ENCODE results near the gene HLA-B.

DNA sequence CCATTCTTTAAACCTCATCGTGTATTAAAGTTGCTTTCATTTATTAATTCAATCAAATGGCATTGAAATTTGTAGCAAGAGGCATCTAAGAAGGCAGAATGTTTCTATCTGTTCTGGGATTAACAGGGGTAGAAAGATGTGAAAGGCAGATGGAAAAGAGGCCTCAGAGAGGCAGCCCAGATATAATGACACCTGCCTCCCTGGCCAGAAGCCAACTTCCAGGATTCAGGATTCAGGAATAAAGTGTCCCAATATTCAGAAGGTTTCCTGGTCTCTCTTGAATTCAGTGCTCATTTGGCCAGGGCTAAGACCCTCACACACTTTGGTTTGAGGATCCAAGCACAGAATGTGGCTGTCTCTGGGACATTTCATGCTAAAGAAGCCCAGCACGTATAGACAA, 39.9 kb downstream of the HLA-B start:
- no peak for TF ChIP-seq ZNF274 (IDR thresholded peaks at IDR 0.05; ENCODE audit: low read depth, low read length)
- no peak for TF ChIP-seq YY1 (IDR thresholded peaks at IDR 0.05; ENCODE audit: insufficient read depth, insufficient read length)

Data from NT2/D1 (cell line).